ENCODE measurements around the gene TMEM120B.

- no peak for TF ChIP-seq CTCF (conservative IDR thresholded peaks at IDR 0.05; ENCODE audit: low read depth, low read length)
- no peak for TF ChIP-seq EZH2 (IDR thresholded peaks at IDR 0.05; ENCODE audit: low read length, unreplicated experiment)
- no peak for TF ChIP-seq EZH2phosphoT487 (IDR thresholded peaks at IDR 0.05; ENCODE audit: borderline replicate concordance, low read length)
Observed at GRCh38 chr12:121813951-121814350, 101.4 kb downstream of the TMEM120B start.
